HepG2 (cell line): Measurements from ENCODE around the gene TRMT112. TPM values are rescaled to one million over a fixed set of nuclear protein-coding genes. Genes with fewer than 3 reads are reported as not detected.

Source experiments
- ERF ChIP-seq: IDR thresholded peaks from 2 replicates; pipeline ENCODE4 v1.6.1; 2018; ENCODE audit warnings: missing biosample characterization, missing genetic modification reagents
- GRHL1 ChIP-seq: sonication (generic); formaldehyde crosslinking; conservative IDR thresholded peaks from 2 replicates; pipeline ENCODE4 v1.8.0; 2022; ENCODE audit warnings: missing genetic modification reagents
- HMGXB3 ChIP-seq: sonication (generic); formaldehyde crosslinking; IDR thresholded peaks from 2 replicates; pipeline ENCODE4 v1.4.0; 2020; ENCODE audit warnings: missing genetic modification reagents, borderline replicate concordance
- PBX2 ChIP-seq: IDR thresholded peaks from 2 replicates; pipeline ENCODE4 v1.6.1; 2016; ENCODE audit warnings: control low read depth
- PHF21A ChIP-seq: sonication (generic); formaldehyde crosslinking; IDR thresholded peaks from 2 replicates; pipeline ENCODE4 v1.5.0; 2020; ENCODE audit warnings: mild to moderate bottlenecking, missing genetic modification reagents
- RNF2 ChIP-seq: fragments of 450-650 bp; conservative IDR thresholded peaks from 2 replicates; pipeline ENCODE4 v1.6.1; 2016; ENCODE audit warnings: low read depth
- SRSF4 ChIP-seq: fragments of 200-400 bp; formaldehyde crosslinking; IDR thresholded peaks from one replicate; pipeline ENCODE4 v1.6.1; 2018; ENCODE audit warnings: mild to moderate bottlenecking, low read depth, low read length, moderate library complexity; ENCODE audit not compliant: poor library complexity, severe bottlenecking
- TP53 ChIP-seq: sonication (generic); formaldehyde crosslinking; conservative IDR thresholded peaks from 2 replicates; pipeline ENCODE4 v1.4.0; 2020; ENCODE audit warnings: missing genetic modification reagents
- ZBTB25 ChIP-seq: IDR thresholded peaks from 2 replicates; pipeline ENCODE4 v1.6.1; 2018; ENCODE audit warnings: missing genetic modification reagents
- ZFP41 ChIP-seq: sonication (generic); formaldehyde crosslinking; IDR thresholded peaks from 2 replicates; pipeline ENCODE4 v1.4.0; 2020; ENCODE audit warnings: mild to moderate bottlenecking, missing genetic modification reagents, borderline replicate concordance
- ZMAT5 ChIP-seq: sonication (generic); formaldehyde crosslinking; IDR thresholded peaks from 2 replicates; pipeline ENCODE4 v1.5.0; 2020; ENCODE audit warnings: mild to moderate bottlenecking, low read depth, missing genetic modification reagents, borderline replicate concordance
- ZNF33A ChIP-seq: sonication (generic); formaldehyde crosslinking; IDR thresholded peaks from 2 replicates; pipeline ENCODE4 v1.5.1; 2020; ENCODE audit warnings: missing genetic modification reagents, mild to moderate bottlenecking, moderate library complexity, borderline replicate concordance
- ZNF350 ChIP-seq: sonication (generic); formaldehyde crosslinking; IDR thresholded peaks from 2 replicates; pipeline ENCODE4 v1.4.0; 2020; ENCODE audit warnings: mild to moderate bottlenecking, low read depth, missing genetic modification reagents, borderline replicate concordance
- ZUFSP ChIP-seq: sonication (generic); formaldehyde crosslinking; IDR thresholded peaks from 2 replicates; pipeline ENCODE4 v1.9.0; 2021; ENCODE audit warnings: missing genetic modification reagents, mild to moderate bottlenecking, borderline replicate concordance
- polyA plus RNA-seq, 8 experiments: library from polyadenylated mRNA; depleted of rRNA in 3 of 8; stranded (reverse) in 7 of 8; unstranded in 1 of 8; fragments of >200 nt; fragmentation: Illumina TruSeq in 4 of 8; extraction: Trizol in 4 of 8; gene quantifications; 2 replicates each; pipeline versions ENCODE4 v1.2.1 to v1.2.3, GENCODE V29; 2011 to 2016; ENCODE audit warnings: low read depth in 4 of 8, missing spikeins in 1 of 8, mixed read lengths in 1 of 8; ENCODE audit not compliant: insufficient read depth in 1 of 8
- total RNA-seq, 5 experiments: library from RNA; depleted of rRNA; stranded (reverse); fragments of >200 nt; fragmentation: Illumina TruSeq; extraction: Trizol; gene quantifications; 2 replicates each; pipeline ENCODE4 v1.2.3, GENCODE V29; 2016; ENCODE audit warnings: low read depth in 1 of 5

Gene TRMT112
- total and polyA plus RNA-seq, 2 of the 13 experiments (the other 11 are each of a cell fraction or from before 2014, with no cell fraction given) = 186 to 409 TPM

GRCh38 chr11:64284048-64284961, 33.1 kb downstream of the TRMT112 start, which contains the start of gene BAD (continued):
- TF ChIP-seq ERF (CRISPR knock-in tag) = no peak
- TF ChIP-seq SRSF4 = no peak
- TF ChIP-seq PHF21A (CRISPR knock-in tag) = no peak
- no peak for TF ChIP-seq GRHL1
- no peak for TF ChIP-seq TP53
- TF ChIP-seq ZMAT5 = no peak
- TF ChIP-seq PBX2 (CRISPR knock-in tag) = peak; percentile 85
- TF ChIP-seq ZUFSP = no peak
- TF ChIP-seq RNF2 = no peak
- no peak for TF ChIP-seq ZFP41 (CRISPR knock-in tag)
- peak; percentile 15; the same call in 1 of the 2 replicates for TF ChIP-seq ZNF350 (CRISPR knock-in tag)
- TF ChIP-seq ZBTB25 (CRISPR knock-in tag) = no peak
- TF ChIP-seq HMGXB3 (CRISPR knock-in tag) = no peak
- 0 out of 2 replicates have a peak, but pooled peaks have one; percentile 57 for TF ChIP-seq ZNF33A (CRISPR knock-in tag)
